ENCODE data around the gene KDM3A. TPM values are rescaled to one million over a fixed set of nuclear protein-coding genes. Genes with fewer than 3 reads are reported as not detected.

KDM3A gene
- total RNA-seq, 3 donors from 2014 or later = 36.1 to 73.6 (median 53.6) TPM

- DNase-seq (no peak), ATAC-seq (no peak)
- Histone ChIP-seq H3K36me3 (ENCODE audit: low read depth) (no peaks in the 10 kb centered on the region), H3K4me1 (ENCODE audit: low read depth) (no peaks in the 10 kb centered on the region), H3K9me3 (peaks cover 6% of the 10 kb centered on the region), H3K4me3 (no peak overlapping the region)
- intact Hi-C loops (cut with DNase I, micrococcal nuclease) = no loop called here
- TF ChIP-seq CTCF (IDR thresholded peaks at IDR 0.05) = no peak
Measured at GRCh38 chr2:86519349-86519748, 78.2 kb downstream of the KDM3A start.

- no peaks in the 10 kb centered on the region for H3K4me1 ChIP-seq (ENCODE audit: low read depth)
- intact Hi-C loops (cut with DNase I, micrococcal nuclease) = no loop called here
- no peak for ATAC-seq
- no peak overlapping the region for H3K4me3 ChIP-seq
- H3K36me3 ChIP-seq (ENCODE audit: low read depth) = no peaks in the 10 kb centered on the region
- no peak for DNase-seq
- H3K9me3 ChIP-seq = peaks cover 6% of the 10 kb centered on the region
- no peak for TF ChIP-seq CTCF (IDR thresholded peaks at IDR 0.05)
Measured at GRCh38 chr2:86520153-86520552, 79.0 kb downstream of the KDM3A start.

- no peak for DNase-seq
- no peak for ATAC-seq
- intact Hi-C loops (cut with DNase I, micrococcal nuclease) = no loop called here
Measured at GRCh38 chr2:86521922-86522321, 80.8 kb downstream of the KDM3A start.

GRCh38 chr2:86522711-86523110, 81.5 kb downstream of the KDM3A start:
- Histone ChIP-seq H3K4me3 (no peak overlapping the region), H3K9me3 (peaks cover 6% of the 10 kb centered on the region), H3K36me3 (ENCODE audit: low read depth) (no peaks in the 10 kb centered on the region), H3K4me1 (ENCODE audit: low read depth) (no peaks in the 10 kb centered on the region)
- no peak for DNase-seq
- no peak for ATAC-seq
- intact Hi-C loops (cut with DNase I, micrococcal nuclease) = no loop called here
- TF ChIP-seq CTCF (IDR thresholded peaks at IDR 0.05) = no peak

More at GRCh38 chr2:86521922-86522321, 80.8 kb downstream of the KDM3A start:
- Histone ChIP-seq H3K4me3 (no peak overlapping the region), H3K9me3 (peaks cover 6% of the 10 kb centered on the region), H3K36me3 (ENCODE audit: low read depth) (no peaks in the 10 kb centered on the region), H3K4me1 (ENCODE audit: low read depth) (no peaks in the 10 kb centered on the region)
- TF ChIP-seq CTCF (IDR thresholded peaks at IDR 0.05) = no peak

GRCh38 chr2:86523491-86523890, 82.3 kb downstream of the KDM3A start:
- no peak for DNase-seq
- Histone ChIP-seq H3K4me3 (no peak overlapping the region), H3K9me3 (peaks cover 6% of the 10 kb centered on the region), H3K36me3 (ENCODE audit: low read depth) (no peaks in the 10 kb centered on the region), H3K4me1 (ENCODE audit: low read depth) (no peaks in the 10 kb centered on the region)
- ATAC-seq = no peak
- no peak for TF ChIP-seq CTCF (IDR thresholded peaks at IDR 0.05)
- intact Hi-C loops (cut with DNase I, micrococcal nuclease) = no loop called here
